ENCODE measurements around the gene ATP6V1D.

The ATP6V1D gene

GRCh38 chr14:67313153-67313552, 46.5 kb downstream of the ATP6V1D start:
- H2AFZ ChIP-seq (ENCODE audit: low read length), result no peak overlapping the region

GRCh38 chr14:67311868-67312267, 47.7 kb downstream of the ATP6V1D start:
- no peaks in the 10 kb centered on the region for H3F3A ChIP-seq (ENCODE audit: insufficient read depth, low read length)
- H3K9ac ChIP-seq (ENCODE audit: low read length), result no peak overlapping the region
- H3K4me3 ChIP-seq (ENCODE audit: low read length), result no peak overlapping the region
- no peak for TF ChIP-seq CTCF (IDR thresholded peaks at IDR 0.05; ENCODE audit: low read length)
- no peak for TF ChIP-seq EZH2phosphoT487 (IDR thresholded peaks at IDR 0.05; ENCODE audit: low read length)
- no peak for TF ChIP-seq EZH2 (optimal IDR thresholded peaks at IDR 0.05; ENCODE audit: low read depth, low read length)
- no peaks in the 10 kb centered on the region for H3K9me2 ChIP-seq (replicated peaks; ENCODE audit: insufficient read depth, low read length)
- no peaks in the 10 kb centered on the region for H3K9me3 ChIP-seq (replicated peaks; ENCODE audit: insufficient read depth, low read length)
- DNase-seq, result peak; percentile 21
- H3K36me3 ChIP-seq (replicated peaks; ENCODE audit: insufficient read depth, low read length), result no peaks in the 10 kb centered on the region
- no peak overlapping the region for H2AFZ ChIP-seq (ENCODE audit: low read length)
- H3K4me2 ChIP-seq (ENCODE audit: low read depth, low read length), result no peak overlapping the region
- no peak overlapping the region for H3K27ac ChIP-seq (ENCODE audit: low read length)
- no peaks in the 10 kb centered on the region for H3K27me3 ChIP-seq (replicated peaks; ENCODE audit: insufficient read depth, low read length)
- H3K4me1 ChIP-seq (ENCODE audit: low read length), result no peaks in the 10 kb centered on the region
- H4K20me1 ChIP-seq (ENCODE audit: insufficient read depth, low read length), result no peaks in the 10 kb centered on the region
- no peaks in the 10 kb centered on the region for H3K79me2 ChIP-seq (ENCODE audit: low read length)

More at GRCh38 chr14:67313153-67313552, 46.5 kb downstream of the ATP6V1D start:
- no peaks in the 10 kb centered on the region for H3F3A ChIP-seq (ENCODE audit: insufficient read depth, low read length)
- no peaks in the 10 kb centered on the region for H3K4me1 ChIP-seq (ENCODE audit: low read length)
- no peak for DNase-seq
- no peaks in the 10 kb centered on the region for H3K9me2 ChIP-seq (replicated peaks; ENCODE audit: insufficient read depth, low read length)
- H4K20me1 ChIP-seq (ENCODE audit: insufficient read depth, low read length), result no peaks in the 10 kb centered on the region
- no peaks in the 10 kb centered on the region for H3K9me3 ChIP-seq (replicated peaks; ENCODE audit: insufficient read depth, low read length)
- no peaks in the 10 kb centered on the region for H3K36me3 ChIP-seq (replicated peaks; ENCODE audit: insufficient read depth, low read length)
- H3K27ac ChIP-seq (ENCODE audit: low read length), result no peak overlapping the region
- H3K79me2 ChIP-seq (ENCODE audit: low read length), result no peaks in the 10 kb centered on the region
- no peak for TF ChIP-seq EZH2 (optimal IDR thresholded peaks at IDR 0.05; ENCODE audit: low read depth, low read length)
- no peak for TF ChIP-seq EZH2phosphoT487 (IDR thresholded peaks at IDR 0.05; ENCODE audit: low read length)
- no peak for TF ChIP-seq CTCF (IDR thresholded peaks at IDR 0.05; ENCODE audit: low read length)
- H3K27me3 ChIP-seq (replicated peaks; ENCODE audit: insufficient read depth, low read length), result no peaks in the 10 kb centered on the region
- no peak overlapping the region for H3K9ac ChIP-seq (ENCODE audit: low read length)
- H3K4me2 ChIP-seq (ENCODE audit: low read depth, low read length), result no peak overlapping the region
- H3K4me3 ChIP-seq (ENCODE audit: low read length), result no peak overlapping the region
